Smooth muscle cell of bladder (primary cell): Measurements from ENCODE around the gene RNASE2. TPM values are rescaled to one million over a fixed set of nuclear protein-coding genes. Genes with fewer than 3 reads are reported as not detected.

Experiments
- total RNA-seq: library from RNA; depleted of rRNA; stranded (reverse); fragments of >200 nt; gene quantifications from 2 replicates; pipeline ENCODE4 v1.2.3, GENCODE V29; 2014

Gene RNASE2
- total RNA-seq, result not detected in 2 replicates

GRCh38 chr14:20954736-20955537 lies at the start of gene RNASE2:
RNASE2 (plus strand) TSS chr14:20955487; CDS start chr14:20955772, 285 bp downstream.

GRCh38 chr14:20989787-20990600 lies 34.7 kb downstream of the RNASE2 start, which contains the start of gene METTL17:
METTL17 (plus strand) TSS chr14:20989980; CDS start chr14:20990003, 23 bp downstream.

DNA sequence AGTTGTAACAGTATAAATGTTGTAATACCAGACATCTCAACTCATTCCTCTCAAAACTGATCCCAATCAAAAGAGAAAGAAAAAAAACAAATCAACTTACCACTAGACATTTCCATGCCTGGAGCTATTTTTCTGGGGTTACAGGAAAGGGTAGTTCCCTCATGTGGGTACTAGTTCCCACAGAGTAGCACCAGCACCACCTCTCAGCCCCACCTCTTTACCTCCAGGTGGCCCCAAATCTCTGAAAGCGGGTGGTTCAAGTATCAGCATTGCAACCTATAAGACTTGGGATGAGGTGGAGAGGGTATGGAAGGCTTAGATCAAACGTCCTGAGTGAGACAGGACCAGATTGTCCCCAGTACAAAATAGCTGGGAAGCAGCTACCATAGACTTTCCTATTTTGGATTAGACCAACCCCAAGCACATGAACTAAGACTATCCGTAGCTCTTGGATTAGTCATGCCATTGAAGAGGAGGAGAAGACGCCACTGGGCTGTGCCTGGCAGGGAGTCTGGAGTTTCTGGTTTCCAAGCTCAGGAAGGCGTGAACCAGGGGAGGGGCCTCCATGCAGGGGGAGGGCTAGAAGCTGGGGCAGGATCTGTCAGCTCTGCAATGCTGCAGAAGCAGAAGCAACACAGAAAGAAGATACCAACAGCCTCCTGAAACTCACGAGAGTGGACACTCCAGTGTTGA lies 43.5 kb downstream of the RNASE2 start, which contains the start of gene SLC39A2:
TSS of gene SLC39A2 (plus strand) at position 620 of the 693 bp plus-strand sequence. CDS start 154 bp downstream, outside the sequence.

Other genes starting within 250 kb of the RNASE2 start
- gene EDDM3A, start 209.6 kb upstream of the RNASE2 start, total RNA-seq, result not detected in 2 replicates
- not detected in 2 replicates for gene EDDM3B, start 187.1 kb upstream of the RNASE2 start, total RNA-seq
- gene RNASE6, start 174.2 kb upstream of the RNASE2 start, total RNA-seq, result not detected in 2 replicates
- gene RNASE1, start 152.6 kb upstream of the RNASE2 start, total RNA-seq, result 0.09 TPM in 1 of 2 replicates, not detected in the other
- not detected in 2 replicates for gene RNASE3, start 64.1 kb upstream of the RNASE2 start, total RNA-seq
- gene METTL17, start 34.5 kb downstream of the RNASE2 start, total RNA-seq, result 24.7 and 26.5 TPM in 2 replicates
- gene SLC39A2, start 43.8 kb downstream of the RNASE2 start, total RNA-seq, result under 0.01 and 0.09 TPM in 2 replicates
- gene NDRG2, start 69.6 kb downstream of the RNASE2 start, total RNA-seq, result 0.09 TPM in 1 of 2 replicates, not detected in the other
- not detected in 2 replicates for gene TPPP2, start 74.7 kb downstream of the RNASE2 start, total RNA-seq
- not detected in 2 replicates for gene RNASE13, start 79.3 kb downstream of the RNASE2 start, total RNA-seq
- not detected in 2 replicates for gene RNASE7, start 86.9 kb downstream of the RNASE2 start, total RNA-seq
- not detected in 2 replicates for gene RNASE8, start 102.3 kb downstream of the RNASE2 start, total RNA-seq
- 16.4 and 17.3 TPM in 2 replicates for gene ARHGEF40, start 114.8 kb downstream of the RNASE2 start, total RNA-seq
- 1.8 and 2.6 TPM in 2 replicates for gene ZNF219, start 143.2 kb downstream of the RNASE2 start, total RNA-seq
- not detected in 2 replicates for gene TMEM253, start 145.6 kb downstream of the RNASE2 start, total RNA-seq
- not detected in 2 replicates for gene OR5AU1, start 200.6 kb downstream of the RNASE2 start, total RNA-seq